ENCODE measurements around the gene JAZF1. TPM values are rescaled to one million over a fixed set of nuclear protein-coding genes. Genes with fewer than 3 reads are reported as not detected.

Gene JAZF1
- total and polyA plus RNA-seq, 8 donors = 0.58 to 16.7 (median 7.2) TPM

DNA sequence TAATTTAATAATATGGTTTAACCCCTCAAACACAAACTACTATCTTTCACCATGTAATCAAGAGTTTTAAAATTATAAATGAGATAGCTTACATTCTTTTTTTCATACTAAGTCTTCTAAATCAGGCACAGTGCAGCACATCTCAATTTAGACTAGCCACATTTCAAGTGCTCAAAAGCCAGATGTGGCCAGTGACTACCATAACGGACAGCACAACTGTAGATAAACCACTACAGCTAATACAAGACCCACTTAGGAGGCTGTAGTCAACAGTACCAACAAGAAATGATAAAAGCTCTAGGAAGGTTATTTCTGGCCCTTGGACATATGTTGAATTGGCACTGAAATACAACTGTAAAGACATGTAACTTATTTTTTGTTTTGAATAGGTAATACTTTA, 65.3 kb downstream of the JAZF1 start:
- H3K4me1 ChIP-seq = peaks cover 0 to 36% (median 13%) of the 10 kb centered on the region in 4 donors
- no peak for DNase-seq
- TF ChIP-seq POLR2AphosphoS5 (IDR thresholded peaks at IDR 0.05) = no peak
- TF ChIP-seq EP300 (IDR thresholded peaks at IDR 0.05) = no peak
- TF ChIP-seq, protein P1, sequence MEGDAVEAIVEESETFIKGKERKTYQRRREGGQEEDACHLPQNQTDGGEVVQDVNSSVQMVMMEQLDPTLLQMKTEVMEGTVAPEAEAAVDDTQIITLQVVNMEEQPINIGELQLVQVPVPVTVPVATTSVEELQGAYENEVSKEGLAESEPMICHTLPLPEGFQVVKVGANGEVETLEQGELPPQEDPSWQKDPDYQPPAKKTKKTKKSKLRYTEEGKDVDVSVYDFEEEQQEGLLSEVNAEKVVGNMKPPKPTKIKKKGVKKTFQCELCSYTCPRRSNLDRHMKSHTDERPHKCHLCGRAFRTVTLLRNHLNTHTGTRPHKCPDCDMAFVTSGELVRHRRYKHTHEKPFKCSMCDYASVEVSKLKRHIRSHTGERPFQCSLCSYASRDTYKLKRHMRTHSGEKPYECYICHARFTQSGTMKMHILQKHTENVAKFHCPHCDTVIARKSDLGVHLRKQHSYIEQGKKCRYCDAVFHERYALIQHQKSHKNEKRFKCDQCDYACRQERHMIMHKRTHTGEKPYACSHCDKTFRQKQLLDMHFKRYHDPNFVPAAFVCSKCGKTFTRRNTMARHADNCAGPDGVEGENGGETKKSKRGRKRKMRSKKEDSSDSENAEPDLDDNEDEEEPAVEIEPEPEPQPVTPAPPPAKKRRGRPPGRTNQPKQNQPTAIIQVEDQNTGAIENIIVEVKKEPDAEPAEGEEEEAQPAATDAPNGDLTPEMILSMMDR (IDR thresholded peaks at IDR 0.05) = no peak
- TF ChIP-seq POLR2A (IDR thresholded peaks at IDR 0.05) = no peak
- H3K9me3 ChIP-seq = no peaks in the 10 kb centered on the region
- intact Hi-C loops (cut with DNase I; ENCODE audit: low total_unique reads) = no loop called here
- H3K27me3 ChIP-seq = no peaks in the 10 kb centered on the region
- H3K4me3 ChIP-seq = no peak overlapping the region
- 79 to 90% (median 85%) methylated on average over 1 of the region's 1 CpG for WGBS, 5 donors
- no peaks in the 10 kb centered on the region for H3K36me3 ChIP-seq
- H3K27ac ChIP-seq = no peak overlapping the region

DNA sequence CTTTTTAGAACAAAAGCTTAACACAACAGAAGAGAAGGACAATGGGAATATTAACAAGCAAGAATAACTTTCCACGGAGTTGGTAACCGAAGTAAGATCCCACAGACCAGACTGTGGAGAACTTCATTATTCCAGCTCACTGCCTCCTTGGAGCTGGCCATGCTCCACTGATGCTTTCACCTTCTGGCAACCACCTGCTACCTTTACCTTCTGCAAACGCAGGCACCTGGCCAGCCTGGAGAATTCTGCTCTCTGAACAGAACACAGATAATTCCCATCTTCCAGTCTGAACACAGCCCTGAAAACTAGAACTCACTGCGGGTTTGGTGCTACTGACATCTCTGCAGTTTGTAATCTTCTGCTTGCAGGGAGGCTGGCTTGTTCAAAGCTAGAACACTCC, 66.5 kb downstream of the JAZF1 start:
- intact Hi-C loops (cut with DNase I; ENCODE audit: low total_unique reads) = no loop called here

DNA sequence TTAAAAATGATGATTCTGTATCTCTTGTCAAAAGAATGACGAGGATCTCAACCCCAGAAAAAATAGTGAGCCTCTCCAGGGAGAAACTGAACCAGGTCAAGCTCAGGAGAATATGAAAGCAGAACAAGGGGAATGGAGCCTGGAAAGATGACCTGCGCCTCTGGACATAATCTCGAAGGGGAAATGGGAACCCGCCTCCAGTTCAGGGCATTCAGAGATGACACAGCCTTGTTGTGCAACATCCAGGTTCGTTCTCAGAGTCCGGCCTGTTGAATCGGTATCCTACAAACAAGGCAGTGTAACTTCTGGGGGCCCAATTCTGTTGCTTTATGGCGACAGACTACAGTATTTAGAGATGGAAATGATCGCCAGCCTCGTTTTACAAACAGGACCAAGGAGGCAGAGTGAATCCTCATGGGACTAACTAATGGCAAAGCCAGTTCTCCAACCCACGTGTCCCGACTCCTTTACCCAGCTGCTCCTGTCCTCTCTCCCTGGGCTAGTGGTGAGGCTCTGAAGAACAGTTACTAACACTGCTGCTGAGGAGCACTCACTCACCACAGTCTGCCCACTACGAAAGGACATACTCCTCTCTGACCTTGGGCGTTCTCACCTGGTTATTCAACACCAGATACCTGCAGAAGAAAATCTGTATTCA, 67.6 kb downstream of the JAZF1 start:
- intact Hi-C loops (cut with DNase I; ENCODE audit: low total_unique reads) = no loop called here
- peaks cover 0 to 25% (median 10%) of the 10 kb centered on the region in 4 donors for H3K4me1 ChIP-seq
- 85 to 92% (median 88%) methylated on average over 14 of the region's 14 CpGs for WGBS, 5 donors
- no peaks in the 10 kb centered on the region for H3K36me3 ChIP-seq
- no peaks in the 10 kb centered on the region for H3K27me3 ChIP-seq
- no peak for TF ChIP-seq POLR2AphosphoS5 (IDR thresholded peaks at IDR 0.05)
- TF ChIP-seq, protein P1 (IDR thresholded peaks at IDR 0.05) = no peak
- no peak for TF ChIP-seq EP300 (IDR thresholded peaks at IDR 0.05)
- no peak for TF ChIP-seq POLR2A (IDR thresholded peaks at IDR 0.05)
- no peaks in the 10 kb centered on the region for H3K9me3 ChIP-seq
- DNase-seq = no peak
- no peak overlapping the region for H3K27ac ChIP-seq
- H3K4me3 ChIP-seq = no peak overlapping the region

More for the DNA sequence above, 66.5 kb downstream of the JAZF1 start:
- H3K4me1 ChIP-seq = peaks cover 0 to 27% (median 7%) of the 10 kb centered on the region in 4 donors
- H3K9me3 ChIP-seq = no peaks in the 10 kb centered on the region
- DNase-seq = no peak
- H3K27me3 ChIP-seq = no peaks in the 10 kb centered on the region
- H3K36me3 ChIP-seq = no peaks in the 10 kb centered on the region
- TF ChIP-seq POLR2A (IDR thresholded peaks at IDR 0.05) (no peak), EP300 (IDR thresholded peaks at IDR 0.05) (no peak), POLR2AphosphoS5 (IDR thresholded peaks at IDR 0.05) (no peak)
- TF ChIP-seq, protein P1 (IDR thresholded peaks at IDR 0.05) = no peak
- H3K27ac ChIP-seq = no peak overlapping the region
- no peak overlapping the region for H3K4me3 ChIP-seq
- 71 to 85% (median 79%) methylated on average over 4 of the region's 4 CpGs for WGBS, 5 donors

DNA sequence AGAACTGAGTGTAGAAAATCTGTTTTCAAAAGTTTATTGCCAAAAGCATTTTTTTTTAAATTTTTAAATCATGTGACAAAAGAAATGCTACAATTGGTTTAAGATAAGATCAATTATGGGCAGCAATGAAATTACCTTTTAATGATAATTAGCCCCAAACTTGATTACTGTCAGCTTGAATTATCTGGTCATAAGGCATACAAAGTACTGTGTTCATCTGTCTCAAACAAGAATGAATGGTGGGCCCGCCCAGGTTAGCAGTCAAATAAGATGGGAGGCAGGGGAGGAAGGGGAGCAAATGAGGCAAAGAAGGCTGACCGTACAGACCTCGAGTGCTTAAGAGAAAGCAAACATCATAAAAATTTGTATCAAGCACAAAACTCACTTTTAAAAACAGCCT, 68.1 kb downstream of the JAZF1 start:
- Histone ChIP-seq H3K4me3 (no peak overlapping the region), H3K36me3 (no peaks in the 10 kb centered on the region), H3K4me1 (peaks cover 0 to 25% (median 15%) of the 10 kb centered on the region in 4 donors), H3K27me3 (no peaks in the 10 kb centered on the region), H3K9me3 (no peaks in the 10 kb centered on the region), H3K27ac (no peak overlapping the region)
- DNase-seq = no peak
- TF ChIP-seq POLR2AphosphoS5 (IDR thresholded peaks at IDR 0.05) = no peak
- intact Hi-C loops (cut with DNase I; ENCODE audit: low total_unique reads) = no loop called here
- 73 to 90% (median 87%) methylated on average over 3 of the region's 3 CpGs for WGBS, 5 donors

DNA sequence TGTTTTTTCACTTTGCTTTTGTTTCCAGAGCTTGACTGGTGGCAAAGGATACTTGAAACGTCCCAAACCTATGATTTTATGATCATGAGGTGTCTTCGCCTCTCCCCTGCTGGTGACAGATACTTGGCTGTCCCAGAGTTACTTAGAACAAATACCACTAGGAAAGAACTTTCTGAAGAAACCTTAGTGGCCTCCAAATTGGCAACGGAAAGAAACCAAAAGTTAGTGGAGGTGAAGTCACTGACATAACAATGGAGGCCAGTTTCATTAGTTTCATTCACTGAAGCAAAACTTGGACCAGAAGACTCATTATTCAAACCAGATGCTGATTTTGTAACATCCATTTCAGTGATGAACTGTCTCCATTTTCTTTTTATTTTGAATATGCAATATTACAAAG, 68.6 kb downstream of the JAZF1 start:
- no peak for TF ChIP-seq POLR2AphosphoS5 (IDR thresholded peaks at IDR 0.05)
- TF ChIP-seq, protein P1 (IDR thresholded peaks at IDR 0.05) = no peak
- no peak for TF ChIP-seq POLR2A (IDR thresholded peaks at IDR 0.05)
- no peak for TF ChIP-seq EP300 (IDR thresholded peaks at IDR 0.05)
- Histone ChIP-seq H3K4me1 (peaks cover 0 to 28% (median 16%) of the 10 kb centered on the region in 4 donors), H3K9me3 (no peaks in the 10 kb centered on the region), H3K27me3 (no peaks in the 10 kb centered on the region), H3K4me3 (no peak overlapping the region), H3K27ac (no peak overlapping the region), H3K36me3 (no peaks in the 10 kb centered on the region)
- intact Hi-C loops (cut with DNase I; ENCODE audit: low total_unique reads) = no loop called here
- 84 to 92% (median 90%) methylated on average over 3 of the region's 3 CpGs for WGBS, 5 donors
- DNase-seq = no peak
